ENCODE results near the gene CDH22.

CDH22 gene

DNA sequence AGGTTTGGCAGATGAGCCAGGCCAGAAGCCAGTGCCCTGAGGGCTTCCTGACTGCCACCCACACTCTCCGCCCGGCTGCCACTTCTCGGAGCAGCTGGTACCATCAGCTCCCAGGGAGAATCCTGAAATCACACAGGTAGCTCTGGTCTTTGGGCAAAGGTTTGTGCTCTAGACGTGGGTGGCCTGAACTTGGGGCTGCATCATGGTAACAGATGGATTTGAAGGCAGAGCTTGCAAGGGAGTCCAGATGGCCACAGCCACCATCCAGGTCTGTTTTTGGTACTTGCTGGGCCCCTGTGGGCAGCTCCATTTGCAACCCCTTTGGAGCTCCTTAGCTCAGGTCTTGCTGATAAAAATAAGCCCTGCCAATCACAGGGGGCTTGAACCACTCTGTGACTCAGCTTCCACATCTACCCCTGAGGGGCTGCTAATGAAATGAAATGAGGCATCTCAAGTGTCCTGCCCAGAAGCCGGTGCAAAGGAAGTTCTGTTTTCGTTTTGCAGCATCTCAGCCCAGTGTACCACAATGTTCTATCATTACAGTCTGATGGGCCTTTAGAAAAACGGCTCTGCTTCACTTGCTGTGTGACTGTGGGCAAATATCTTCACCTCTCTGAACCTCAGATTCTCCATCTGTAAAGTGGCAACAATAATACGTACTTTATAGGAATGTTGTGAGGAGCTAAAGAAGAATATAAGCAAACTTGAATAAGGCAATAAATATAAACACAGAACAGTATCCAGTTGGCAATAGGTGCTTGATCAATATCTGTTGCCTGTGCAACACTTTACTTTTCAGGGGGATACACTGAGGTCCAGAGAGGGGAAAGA lies 25.1 kb upstream of the CDH22 start:
- H3K27ac ChIP-seq = no peak overlapping the region
- TF ChIP-seq ZFX (IDR thresholded peaks at IDR 0.05) = no peak
- TF ChIP-seq, protein P1, sequence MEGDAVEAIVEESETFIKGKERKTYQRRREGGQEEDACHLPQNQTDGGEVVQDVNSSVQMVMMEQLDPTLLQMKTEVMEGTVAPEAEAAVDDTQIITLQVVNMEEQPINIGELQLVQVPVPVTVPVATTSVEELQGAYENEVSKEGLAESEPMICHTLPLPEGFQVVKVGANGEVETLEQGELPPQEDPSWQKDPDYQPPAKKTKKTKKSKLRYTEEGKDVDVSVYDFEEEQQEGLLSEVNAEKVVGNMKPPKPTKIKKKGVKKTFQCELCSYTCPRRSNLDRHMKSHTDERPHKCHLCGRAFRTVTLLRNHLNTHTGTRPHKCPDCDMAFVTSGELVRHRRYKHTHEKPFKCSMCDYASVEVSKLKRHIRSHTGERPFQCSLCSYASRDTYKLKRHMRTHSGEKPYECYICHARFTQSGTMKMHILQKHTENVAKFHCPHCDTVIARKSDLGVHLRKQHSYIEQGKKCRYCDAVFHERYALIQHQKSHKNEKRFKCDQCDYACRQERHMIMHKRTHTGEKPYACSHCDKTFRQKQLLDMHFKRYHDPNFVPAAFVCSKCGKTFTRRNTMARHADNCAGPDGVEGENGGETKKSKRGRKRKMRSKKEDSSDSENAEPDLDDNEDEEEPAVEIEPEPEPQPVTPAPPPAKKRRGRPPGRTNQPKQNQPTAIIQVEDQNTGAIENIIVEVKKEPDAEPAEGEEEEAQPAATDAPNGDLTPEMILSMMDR (conservative IDR thresholded peaks at IDR 0.05) = no peak

DNA sequence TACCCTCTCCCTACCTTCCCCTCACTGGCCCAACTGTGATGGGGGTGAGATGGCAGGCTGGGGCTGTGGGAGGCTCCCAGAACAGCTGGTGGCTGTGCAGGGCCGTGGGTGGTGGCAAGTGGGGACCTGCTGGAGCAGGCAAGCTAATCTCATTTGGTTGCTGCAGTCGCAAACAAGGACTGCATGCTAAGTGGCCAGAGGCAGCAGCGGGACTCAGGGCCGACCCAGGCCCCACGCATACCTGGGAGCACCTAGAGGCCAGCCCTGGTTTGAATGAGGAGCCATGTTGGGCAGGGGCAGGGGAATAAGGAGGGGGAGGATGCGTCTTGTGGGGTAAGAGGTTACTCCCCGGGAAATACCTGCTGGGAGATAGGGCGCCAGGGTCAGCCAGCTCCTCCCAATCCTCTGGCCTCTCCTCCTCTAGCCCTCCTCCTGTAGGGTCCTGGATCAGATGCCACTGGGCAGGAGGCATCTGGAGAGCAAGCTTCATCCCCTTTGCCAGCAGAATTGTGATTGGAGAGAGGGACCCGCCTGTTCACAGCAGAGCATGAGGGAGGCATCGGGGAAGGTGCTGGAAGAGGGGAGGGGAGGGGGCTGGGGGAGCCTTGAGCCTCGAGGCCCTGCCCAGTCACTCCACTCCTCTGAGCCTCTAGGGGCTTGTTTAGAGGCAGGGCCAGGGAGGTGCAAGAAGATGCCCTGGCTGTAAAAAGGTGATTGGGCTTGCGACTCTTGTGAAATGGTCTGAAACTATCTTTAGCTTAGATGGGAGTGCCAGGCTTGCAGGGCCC lies 24.3 kb upstream of the CDH22 start:
- TF ChIP-seq, protein P1 (conservative IDR thresholded peaks at IDR 0.05) = no peak
- TF ChIP-seq ZFX (IDR thresholded peaks at IDR 0.05) = no peak
- H3K27ac ChIP-seq = no peak overlapping the region

- no peak overlapping the region for H3K27ac ChIP-seq
- TF ChIP-seq, protein P1 (conservative IDR thresholded peaks at IDR 0.05) = no peak
- no peak for TF ChIP-seq ZFX (IDR thresholded peaks at IDR 0.05)
These were observed 23.5 kb upstream of the CDH22 start for GRCh38 chr20:46331611-46332361.

DNA sequence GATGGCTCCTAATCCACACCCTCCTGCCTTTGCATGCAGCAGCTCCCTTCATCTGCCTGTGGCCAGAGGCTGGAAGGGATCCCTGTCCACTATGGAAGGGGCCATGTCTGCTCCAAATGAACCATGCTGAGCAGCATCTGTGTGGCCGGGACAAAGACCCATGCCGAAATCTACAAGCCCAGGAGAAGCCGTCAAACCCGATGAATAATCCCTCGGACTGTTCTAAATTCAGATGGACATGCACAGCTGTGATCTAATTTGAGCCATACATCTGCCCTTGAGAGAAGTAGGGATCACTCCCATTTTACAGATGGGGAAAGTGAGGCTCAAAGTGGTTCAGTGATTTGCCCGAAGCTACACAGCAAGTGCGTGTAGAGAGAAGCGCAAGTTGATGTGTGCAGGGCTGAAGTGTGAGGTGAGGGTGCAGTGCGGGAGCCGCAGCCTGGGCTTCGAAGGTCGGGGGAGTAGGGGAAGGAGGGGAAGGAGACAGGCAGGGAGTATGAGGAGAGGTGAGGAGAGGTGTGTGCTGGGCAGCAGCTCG lies 22.6 kb upstream of the CDH22 start:
- TF ChIP-seq ZFX (IDR thresholded peaks at IDR 0.05) = no peak
- TF ChIP-seq, protein P1 (conservative IDR thresholded peaks at IDR 0.05) = no peak
- no peak overlapping the region for H3K27ac ChIP-seq

- no peak for TF ChIP-seq ZFX (IDR thresholded peaks at IDR 0.05)
- TF ChIP-seq, protein P1 (conservative IDR thresholded peaks at IDR 0.05) = no peak
- no peak overlapping the region for H3K27ac ChIP-seq
These were observed 21.9 kb upstream of the CDH22 start for GRCh38 chr20:46330072-46330763.

GRCh38 chr20:46328200-46328882 lies 20.0 kb upstream of the CDH22 start:
- TF ChIP-seq, protein P1 (conservative IDR thresholded peaks at IDR 0.05) = no peak
- no peak for TF ChIP-seq ZFX (IDR thresholded peaks at IDR 0.05)
- no peak overlapping the region for H3K27ac ChIP-seq

All from C4-2B (cell line).